ENCODE measurements around the gene ATP2B3. TPM values are rescaled to one million over a fixed set of nuclear protein-coding genes. Genes with fewer than 3 reads are reported as not detected.

ATP2B3 gene
- total RNA-seq, 1 experiment from 2014 or later, result not detected

DNA sequence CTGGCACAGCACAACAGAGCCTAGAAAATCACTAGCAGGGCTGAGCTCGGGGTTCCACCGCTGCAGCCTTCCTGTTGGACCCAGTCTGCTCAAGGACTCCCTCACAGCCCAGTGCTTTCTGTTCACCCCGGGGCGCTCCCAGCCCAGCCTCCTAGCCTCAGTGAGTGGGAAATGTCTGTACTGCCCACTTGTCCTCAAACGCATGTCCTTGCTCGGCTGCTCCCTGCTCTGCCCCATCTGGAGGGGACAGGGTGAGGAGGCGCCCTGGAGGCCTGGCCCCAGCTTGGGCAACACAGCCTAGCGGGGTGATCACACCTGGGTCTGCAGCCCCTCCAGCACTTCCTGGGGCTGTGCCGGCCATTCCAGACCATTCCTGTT, 93.4 kb downstream of the ATP2B3 start:
- no peak for DNase-seq (ENCODE audit: low read depth)

DNA sequence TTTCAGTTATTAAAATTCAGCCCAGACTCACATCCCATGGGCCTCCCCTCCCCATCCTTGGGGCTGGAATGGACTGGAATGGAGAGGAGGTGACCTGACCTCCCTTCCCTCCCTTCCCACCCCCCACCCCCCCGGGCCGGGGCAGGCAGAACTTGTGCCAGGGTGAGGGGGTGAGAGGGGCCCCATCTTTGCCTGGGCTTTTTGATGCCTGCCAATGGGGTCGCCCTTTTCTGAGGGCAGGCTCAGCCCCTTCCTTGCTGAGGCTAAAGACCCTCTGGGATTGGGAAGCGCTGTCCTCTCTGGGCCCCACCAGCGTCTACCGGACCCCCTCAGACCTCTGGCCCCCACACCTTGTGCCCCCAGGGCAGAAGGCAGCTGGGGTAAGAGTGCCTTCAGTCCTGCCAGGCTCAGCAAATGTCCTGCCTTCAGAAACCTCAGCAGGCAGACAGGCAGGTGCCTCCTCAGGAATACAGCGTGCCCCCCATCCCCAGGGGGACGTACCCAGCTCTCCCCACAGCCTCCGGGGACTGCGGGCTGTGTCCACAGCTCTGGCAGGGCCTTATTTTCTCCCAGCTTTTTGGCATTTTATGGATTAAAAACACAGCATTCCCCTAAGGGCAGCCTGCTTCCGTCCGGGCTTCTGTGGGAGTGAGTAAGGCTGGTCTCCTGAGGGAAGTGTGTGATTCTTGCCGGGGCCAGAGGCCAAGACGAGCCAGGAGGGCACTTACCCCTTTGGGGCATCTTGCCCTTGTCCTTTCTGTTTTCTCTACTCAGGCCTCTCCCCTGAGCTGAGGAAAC, 94.1 kb downstream of the ATP2B3 start:
- no peak for DNase-seq (ENCODE audit: low read depth)

DNA sequence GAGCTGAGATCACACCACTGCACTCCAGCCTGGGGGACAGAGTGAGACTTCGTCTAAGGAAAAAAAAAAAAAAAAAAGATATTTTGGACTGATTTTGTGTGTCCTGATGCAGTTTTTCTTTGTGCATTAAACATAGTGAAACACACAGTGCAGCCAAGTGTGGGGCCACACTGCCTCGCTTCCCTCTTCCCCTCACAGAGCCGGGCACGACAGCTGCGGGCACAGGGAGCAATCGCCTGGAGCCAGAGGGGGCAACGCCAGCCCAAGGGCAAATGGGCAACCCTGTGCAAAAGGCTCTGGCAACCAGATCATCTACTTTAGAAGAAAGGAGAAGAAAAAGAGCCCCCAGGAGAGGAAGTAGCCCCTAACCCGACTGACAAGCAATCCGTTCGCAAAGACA, 95.0 kb downstream of the ATP2B3 start:
- DNase-seq (ENCODE audit: low read depth), result no peak

DNA sequence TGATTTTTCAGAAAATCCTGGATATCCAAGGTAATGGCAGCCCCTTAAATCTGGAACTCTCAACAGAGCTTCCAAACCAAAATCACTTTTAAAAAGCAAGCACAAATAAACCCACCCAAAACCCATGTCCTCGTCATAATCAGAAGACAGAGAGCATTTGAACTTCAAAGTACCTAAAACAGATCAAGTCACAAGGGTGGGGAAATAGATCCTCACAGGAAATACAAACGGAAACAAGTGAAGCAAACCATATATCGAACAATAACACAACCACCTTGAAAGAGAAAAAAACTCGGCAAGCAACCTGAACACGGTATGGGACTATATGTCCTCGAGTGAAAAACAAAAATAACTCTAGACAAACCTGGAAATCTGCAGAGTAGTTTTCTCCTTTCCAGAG, 97.4 kb downstream of the ATP2B3 start:
- DNase-seq (ENCODE audit: low read depth), result no peak

DNA sequence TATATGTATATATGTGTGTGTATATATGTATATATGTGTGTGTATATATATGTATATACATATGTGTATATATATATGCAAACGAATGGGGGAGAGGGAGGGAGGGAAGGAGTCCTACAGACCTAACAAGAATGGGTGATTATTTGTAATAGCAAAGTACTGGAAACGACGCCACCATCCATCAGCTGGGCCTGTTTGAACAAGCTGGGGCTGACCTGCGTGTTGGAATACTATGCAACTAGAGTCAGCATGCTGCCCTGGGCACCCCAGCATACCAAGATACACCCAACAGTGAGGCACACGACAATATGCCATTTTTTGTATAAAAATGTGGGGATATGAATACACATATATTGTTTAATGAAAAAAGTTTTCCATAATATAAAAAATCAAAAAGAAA, 103.1 kb downstream of the ATP2B3 start:
- DNase-seq (ENCODE audit: low read depth), result no peak

DNA sequence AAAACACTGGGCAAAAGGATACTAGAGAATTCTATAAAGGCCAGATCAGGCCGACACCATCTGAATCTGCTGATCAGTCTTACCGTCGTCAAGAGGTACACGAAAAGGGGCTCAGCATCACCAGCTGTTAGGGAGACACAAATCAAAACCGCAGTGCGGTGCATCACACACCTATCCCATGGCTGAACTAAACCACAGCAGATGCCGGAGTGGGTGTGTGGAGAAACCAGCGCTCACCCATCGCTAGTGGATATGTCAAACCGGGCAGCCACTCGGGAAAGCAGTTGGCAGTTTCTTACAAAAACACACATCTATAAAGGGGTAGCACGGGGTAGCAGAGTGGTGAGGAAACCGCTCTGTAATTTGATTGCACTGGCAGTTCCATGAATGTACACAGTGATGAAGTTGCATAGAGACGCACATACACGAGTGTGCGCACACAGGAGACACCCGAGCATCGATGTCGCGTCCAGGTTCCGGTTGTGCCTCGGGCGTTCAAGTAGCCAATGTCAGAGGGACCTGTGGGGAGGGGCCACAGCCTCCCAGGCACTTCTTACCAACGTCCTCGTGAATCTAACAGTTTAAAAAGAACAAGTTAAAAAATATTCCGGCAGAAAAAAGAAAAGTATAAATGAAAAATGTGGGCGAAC, 104.6 kb downstream of the ATP2B3 start:
- no peak for DNase-seq (ENCODE audit: low read depth)

DNA sequence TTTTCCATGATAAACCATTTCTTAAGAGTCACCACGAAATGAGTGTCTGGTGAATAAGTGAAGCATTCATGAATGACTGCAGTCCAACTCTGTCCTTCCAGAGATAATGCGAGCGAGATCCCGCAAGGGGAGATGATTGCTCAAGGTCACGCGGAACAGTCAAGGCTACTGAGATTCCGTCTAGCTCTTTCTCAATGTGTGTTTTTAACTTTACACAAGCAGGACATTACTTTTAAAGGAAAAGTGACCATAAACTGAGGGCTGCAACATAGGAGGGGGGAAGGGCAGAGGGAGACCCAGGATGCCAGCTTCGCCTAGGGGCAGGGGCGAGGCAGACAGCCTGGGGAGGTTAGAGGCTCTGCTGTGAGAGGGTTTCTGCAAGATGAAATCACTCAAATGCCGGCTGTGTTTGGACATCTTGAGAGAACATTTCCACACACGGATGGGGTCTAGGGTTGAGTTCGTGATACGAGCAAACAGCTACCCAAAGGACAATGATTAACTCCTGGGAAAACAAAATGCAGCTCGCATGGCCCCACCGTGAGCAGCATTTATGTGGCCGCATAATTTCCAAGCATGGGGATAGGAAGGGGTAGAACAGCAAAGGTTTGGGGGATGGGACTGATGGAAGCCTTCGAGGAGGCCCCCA, 105.3 kb downstream of the ATP2B3 start:
- DNase-seq (ENCODE audit: low read depth), result no peak

DNA sequence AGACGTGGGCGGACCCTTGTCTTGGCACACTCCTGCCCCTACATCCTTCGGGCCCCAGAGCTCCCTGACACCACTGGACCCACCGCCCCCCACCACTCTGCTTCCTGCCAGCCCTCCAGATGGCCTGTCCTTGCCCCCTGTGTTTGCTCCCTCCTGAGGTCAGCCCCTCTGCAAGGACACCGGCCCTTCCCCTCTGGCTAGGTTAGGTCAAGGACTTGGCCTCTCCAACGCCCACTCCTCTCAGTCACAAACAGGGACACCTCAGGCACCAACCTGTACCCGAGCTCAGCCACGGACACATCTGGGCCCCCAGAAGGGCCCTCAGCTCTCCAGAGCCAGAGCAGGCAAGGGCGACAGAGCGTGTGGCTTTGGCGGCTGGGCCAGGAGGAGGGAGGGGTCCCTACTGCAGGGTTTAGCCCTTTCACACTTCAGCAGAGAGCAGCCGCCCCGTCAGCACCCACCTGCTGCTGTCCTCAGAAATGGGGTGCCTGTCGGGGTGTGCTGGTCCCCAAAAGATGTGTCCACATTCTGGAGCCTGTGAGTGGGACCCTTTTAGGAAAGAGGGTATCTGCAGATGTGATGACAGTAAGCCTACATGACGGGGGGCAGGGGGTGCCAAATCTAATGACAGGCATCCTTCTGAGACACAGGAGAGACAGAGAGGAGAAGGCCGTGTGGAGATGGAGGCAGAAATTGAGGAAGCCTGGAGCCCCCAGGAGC, 106.0 kb downstream of the ATP2B3 start:
- DNase-seq (ENCODE audit: low read depth), result no peak

DNA sequence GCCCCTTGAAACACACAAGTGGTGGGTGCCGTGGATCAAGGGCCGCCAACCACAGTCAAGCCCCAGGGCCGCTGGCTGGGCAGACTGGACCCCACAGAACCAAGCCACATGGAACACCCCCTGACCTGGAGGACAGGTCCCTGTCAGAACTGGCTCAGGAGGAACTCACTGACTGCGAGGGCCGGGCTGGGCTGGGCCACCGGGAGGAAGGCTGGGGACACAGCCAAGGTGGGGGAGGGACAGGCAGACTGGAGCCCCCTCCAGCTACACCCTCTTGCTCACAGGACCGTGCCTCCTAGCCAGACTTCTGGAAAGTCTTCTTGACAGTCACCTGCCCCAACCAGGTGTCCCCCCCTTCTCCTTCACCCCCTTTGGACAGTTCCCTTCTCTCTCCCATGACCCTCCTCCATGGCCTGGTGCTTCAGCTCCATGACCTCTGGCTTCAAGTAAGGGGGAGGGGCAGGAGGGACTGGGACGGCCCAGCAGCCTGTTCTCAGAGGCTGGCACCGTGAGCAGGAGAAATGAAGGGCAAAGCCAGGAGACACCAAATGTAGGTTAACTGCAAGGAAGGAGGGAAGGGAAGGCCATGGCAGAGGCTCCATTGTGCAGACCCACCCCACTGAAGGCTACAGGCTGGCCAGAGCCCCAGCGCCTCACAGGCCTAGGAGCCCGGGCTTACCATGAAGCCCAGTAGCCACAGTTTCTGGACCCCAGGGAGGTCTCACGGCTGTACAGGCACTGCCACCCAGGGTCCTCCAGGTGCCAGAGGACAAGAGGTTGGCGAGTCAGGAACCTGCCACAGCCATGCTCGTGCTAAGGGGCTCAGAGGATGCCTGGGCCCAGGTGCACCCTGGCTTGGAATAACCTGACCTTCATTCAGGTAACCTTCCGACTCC, 107.0 kb downstream of the ATP2B3 start:
- no peak for DNase-seq (ENCODE audit: low read depth)

DNA sequence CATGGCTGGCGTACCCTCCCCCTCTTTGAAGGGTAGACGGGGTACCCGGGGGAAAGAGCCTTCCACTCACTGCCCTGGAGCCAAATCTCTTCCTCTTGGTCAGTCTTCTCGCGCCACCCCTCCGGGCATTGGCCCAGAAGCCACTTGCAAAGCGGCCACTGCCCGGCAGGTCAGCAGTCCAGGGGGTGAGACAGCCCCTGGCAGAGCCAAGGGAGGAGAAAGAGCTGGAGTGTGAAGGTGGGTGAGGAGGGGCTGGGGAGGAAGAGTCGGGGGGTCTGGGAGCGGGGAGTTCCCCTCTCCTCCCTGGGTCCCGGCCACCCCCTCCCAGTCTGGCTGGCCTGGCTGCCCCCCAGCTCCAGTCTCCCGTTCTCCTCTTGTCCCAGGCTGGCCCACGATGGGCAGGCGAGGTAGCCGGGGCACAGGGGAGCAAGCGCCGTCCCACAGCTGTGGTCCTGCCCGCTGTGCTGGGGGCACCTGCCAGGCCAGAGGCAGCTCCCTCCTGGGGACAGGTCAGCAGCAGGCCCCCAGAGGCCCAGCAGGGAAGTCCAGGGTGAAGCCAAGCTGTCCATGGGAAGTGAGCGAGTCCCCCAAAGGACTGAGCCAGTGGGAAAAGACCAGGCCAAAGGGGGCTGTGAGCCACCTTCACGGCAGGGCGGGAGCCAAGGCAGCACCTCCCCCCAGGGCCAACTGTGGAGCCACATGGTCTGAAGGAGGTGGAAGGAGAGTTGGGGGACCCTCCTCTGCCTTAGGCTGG, 108.0 kb downstream of the ATP2B3 start:
- DNase-seq (ENCODE audit: low read depth), result no peak

DNA sequence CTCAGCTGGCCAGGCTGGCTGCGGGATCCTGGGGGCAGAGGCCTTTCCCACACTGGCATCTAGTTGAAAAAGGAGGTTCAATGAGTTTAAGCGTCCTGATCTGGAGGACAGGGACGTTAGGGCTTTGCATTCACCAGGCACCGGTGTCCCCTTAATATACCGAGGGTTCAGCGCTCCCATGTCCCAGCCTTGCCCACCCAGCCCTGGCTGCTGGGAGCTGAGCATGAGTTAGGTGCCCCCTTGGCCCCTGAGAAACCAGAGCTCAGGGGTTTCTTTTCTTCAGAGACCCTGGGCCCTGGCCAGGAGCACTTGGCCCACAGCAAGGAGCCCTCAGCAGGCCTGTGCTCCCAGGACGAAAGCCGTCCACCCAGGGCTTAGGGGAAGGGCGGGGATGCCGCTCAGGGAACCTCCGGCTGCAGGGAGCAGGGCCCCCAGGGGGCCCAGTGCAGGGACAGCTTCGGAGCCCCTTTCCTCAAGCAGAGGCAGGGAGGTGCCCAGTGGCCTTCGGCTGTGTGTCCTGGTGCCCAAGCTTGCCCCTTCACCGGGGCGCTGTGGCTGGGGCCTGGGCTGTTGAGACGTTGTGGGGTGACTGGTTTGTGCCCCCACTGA, 108.7 kb downstream of the ATP2B3 start:
- DNase-seq (ENCODE audit: low read depth), result no peak

DNA sequence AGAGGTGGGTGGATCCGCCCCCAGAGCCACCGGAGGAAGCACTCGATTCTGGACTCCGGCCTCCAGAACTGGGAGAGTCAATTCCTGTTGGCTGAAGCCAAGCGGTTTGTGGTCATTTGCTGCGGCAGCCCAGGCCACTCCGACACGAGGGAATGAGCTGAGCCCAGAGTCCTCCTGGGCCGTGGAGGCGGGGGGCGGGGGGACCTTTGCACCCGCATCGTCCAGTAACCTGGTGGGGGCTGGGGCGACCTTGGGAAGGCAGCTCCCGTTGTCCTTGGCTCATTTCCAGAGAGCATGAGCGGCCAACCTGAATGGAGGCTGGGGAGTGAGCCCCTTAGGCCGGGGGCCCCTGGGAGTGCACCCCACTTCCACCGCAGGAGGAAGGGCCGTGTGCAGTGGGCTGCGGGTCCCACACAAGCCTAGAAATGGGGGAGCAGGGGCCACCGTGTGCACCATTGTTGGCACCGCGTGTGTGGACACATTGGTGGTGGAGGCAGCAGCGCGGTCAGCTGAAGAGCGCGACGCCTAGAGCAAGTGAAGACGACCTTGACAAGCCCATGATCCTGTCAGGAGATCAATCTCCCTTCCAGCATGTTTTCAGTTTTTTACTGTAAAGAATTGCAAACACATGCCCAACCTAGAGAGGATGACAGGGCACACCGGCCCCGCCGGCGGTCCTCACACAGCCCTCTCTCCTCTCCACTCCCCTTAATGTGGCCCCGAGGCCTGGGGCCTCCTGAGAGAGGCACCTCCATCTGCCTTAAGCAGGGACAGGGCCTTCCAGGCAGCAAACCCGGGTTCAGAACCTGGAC, 109.6 kb downstream of the ATP2B3 start:
- no peak for DNase-seq (ENCODE audit: low read depth)

DNA sequence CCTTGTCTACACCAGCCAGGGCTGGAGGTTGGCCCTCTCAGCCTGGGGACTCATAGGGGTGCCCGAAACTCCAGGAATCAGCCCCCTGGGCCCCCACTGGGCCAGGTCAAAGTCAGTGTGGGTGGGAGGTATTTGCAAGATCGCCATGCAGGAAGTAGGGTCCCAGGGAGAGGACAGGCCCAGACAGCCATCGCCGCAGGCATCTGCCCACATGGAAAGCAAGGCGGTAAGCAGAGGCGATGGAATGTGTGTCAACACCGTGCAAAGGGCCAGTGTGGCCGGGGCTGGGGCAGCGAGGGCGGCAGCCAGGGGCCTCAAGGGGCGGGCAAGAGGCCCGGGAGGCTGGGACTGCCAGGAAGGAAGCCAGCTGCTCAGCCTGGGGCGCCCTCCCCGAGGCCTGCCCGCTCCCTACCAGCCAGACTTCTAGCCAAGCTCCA, 110.3 kb downstream of the ATP2B3 start:
- no peak for DNase-seq (ENCODE audit: low read depth)

DNA sequence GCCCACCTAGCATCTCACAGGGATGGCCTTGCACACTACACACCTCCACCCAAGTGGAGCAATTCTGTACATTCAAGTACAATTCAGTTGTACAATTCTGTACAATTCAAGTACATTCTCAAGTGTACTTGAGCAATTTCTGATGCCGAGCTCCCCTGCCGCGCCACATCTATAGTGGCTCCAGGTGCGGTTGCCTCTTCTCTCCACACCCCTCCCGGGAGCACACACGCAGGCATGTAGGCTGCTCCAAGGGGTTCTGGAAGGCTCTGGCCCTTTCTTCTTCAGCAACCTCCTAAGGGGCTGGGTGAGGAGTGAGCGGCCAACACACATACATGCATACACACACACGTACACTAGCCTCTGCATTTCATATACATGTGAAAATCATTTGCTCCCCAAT, 110.7 kb downstream of the ATP2B3 start:
- no peak for DNase-seq (ENCODE audit: low read depth)

DNA sequence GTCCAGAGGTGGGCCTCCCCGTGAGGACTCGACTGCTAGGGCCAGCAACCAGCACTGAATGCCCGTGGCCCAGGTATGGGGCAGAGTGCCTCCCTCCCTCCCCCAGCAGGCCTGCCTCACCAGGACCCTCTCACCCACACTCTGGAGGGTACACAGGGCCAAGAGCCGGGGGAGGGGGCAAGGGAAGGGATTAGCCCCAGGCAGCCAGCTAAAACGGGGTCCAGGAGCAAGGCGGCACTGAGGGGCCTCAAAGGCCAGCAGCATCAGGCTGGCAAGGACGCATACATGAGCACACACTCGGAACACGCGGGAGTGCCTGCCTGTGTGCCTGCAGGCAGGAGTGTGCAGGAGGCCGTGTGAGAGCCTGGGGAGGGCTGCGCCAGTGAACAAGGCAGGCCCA, 111.2 kb downstream of the ATP2B3 start:
- DNase-seq (ENCODE audit: low read depth), result no peak

DNA sequence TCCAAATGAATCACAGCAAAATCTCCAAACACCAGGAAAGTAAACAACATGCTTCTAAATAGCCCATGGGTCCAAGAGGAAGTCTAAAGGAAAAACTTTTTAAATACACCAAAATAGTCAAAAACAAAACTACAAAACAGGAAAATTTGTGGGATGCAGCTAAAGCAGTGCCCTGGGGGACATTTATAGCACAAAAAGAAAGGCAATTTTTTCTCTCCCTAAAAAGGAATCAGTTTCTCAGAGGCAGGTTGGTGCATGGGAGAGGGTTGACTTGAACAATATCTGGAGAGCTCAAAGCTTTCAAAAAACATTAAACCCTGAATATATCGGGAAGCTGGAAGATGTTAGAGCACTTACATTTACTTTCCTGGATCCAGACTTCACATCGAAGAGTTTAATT, 113.9 kb downstream of the ATP2B3 start:
- no peak for DNase-seq (ENCODE audit: low read depth)

DNA sequence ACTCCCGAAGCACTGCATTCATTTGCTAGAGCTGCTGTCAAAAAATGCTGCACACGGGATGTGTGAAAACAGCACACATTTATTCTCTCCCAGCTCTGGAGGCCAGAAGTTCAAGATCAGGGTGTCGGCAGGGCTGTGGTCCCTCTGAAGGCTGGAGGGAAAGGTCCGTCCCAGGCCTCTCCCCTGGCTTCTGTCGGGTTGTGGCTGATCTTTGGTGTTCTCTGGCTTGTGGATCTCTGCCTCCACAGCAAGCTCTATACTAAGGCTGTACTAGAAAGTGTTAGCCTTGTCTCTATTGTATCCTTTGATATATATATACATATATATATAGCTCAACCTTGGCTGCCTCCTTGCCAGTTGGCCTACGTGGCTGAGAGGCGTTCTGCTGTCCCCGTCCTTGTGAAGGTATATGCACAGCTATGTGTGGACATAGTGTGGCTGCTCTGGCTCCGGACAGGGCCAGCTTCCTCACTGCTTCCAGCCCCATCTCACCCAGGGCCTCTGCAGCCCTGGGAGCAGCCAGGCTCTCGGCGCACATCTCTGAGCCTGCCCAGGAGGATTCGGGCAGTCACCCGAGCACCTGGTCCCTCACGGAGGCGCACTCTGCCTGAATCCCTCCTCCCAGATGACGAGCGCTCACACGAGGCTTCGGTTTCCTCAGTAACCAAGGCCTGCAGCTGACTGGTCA, 114.6 kb downstream of the ATP2B3 start:
- DNase-seq (ENCODE audit: low read depth), result no peak

Data from HT1080 (cell line).